Spinal cord (tissue), 10 donors: ENCODE measurements around the gene PPP2R5C. TPM values are rescaled to one million over a fixed set of nuclear protein-coding genes. Genes with fewer than 3 reads are reported as not detected.

Source experiments
- DNase-seq, 6 donors: peaks; one replicate each; pipeline versions ENCODE4 v3.0.0 to v3.0.0-alpha.2; 2013 to 2015; ENCODE audit warnings: low spot score in 6 of 6, low read depth in 4 of 6
- H3K27ac ChIP-seq: one replicate; pipeline ENCODE4 v1.5.1; 2013; ENCODE audit warnings: low read depth, low read length, control low read depth
- H3K27me3 ChIP-seq: one replicate; pipeline ENCODE4 v1.6.1; 2013; ENCODE audit warnings: low read length; ENCODE audit not compliant: control insufficient read depth, insufficient read depth
- H3K36me3 ChIP-seq: one replicate; pipeline ENCODE4 v1.6.1; 2013; ENCODE audit warnings: low read length; ENCODE audit not compliant: control insufficient read depth, insufficient read depth
- H3K4me1 ChIP-seq: one replicate; pipeline ENCODE4 v1.6.1; 2013; ENCODE audit warnings: low read length; ENCODE audit not compliant: control insufficient read depth, insufficient read depth
- H3K4me3 ChIP-seq: one replicate; pipeline ENCODE4 v1.5.1; 2013; ENCODE audit warnings: low read depth, low read length, control low read depth
- H3K9me3 ChIP-seq: one replicate; pipeline ENCODE4 v1.6.1; 2013; ENCODE audit warnings: low read length; ENCODE audit not compliant: control insufficient read depth, insufficient read depth
- WGBS: methylation state at CpG from one replicate; pipeline ENCODE4 v1.1.5; 2013; ENCODE audit warnings: missing lambda C conversion rate; ENCODE audit not compliant: insufficient coverage; 5-methylcytosine and 5-hydroxymethylcytosine counted together
- polyA plus RNA-seq, 2 donors: library from polyadenylated mRNA; unstranded; fragments of 120-200 nt; gene quantifications; one replicate each; pipeline ENCODE4 v1.2.1, GENCODE V29; 2013; ENCODE audit not compliant: insufficient read length in 2 of 2
- total RNA-seq, 2 donors: library from RNA; depleted of rRNA in 1 of 2; stranded (reverse); fragments of 120-200 nt in 1 of 2; fragments of >200 nt in 1 of 2; gene quantifications; one replicate each; pipeline versions ENCODE4 v1.2.3 to v1.2.4, GENCODE V29; 2013 to 2014
- donor health status: healthy.

The PPP2R5C gene
- total and polyA plus RNA-seq, 4 donors: 104 to 136 (median 123) TPM

- 90% methylated on average over 8 of the region's 12 CpGs for WGBS
- Histone ChIP-seq H3K4me1 (no peaks in the 10 kb centered on the region), H3K9me3 (no peaks in the 10 kb centered on the region), H3K36me3 (peaks cover 73% of the 10 kb centered on the region), H3K27ac (no peak overlapping the region), H3K27me3 (no peaks in the 10 kb centered on the region), H3K4me3 (no peak overlapping the region)
- no peak for DNase-seq
These were observed 148.0 kb downstream of the PPP2R5C start for GRCh38 chr14:101909371-101910096.

GRCh38 chr14:101912841-101913240 lies 151.3 kb downstream of the PPP2R5C start:
- H3K9me3 ChIP-seq: no peaks in the 10 kb centered on the region
- no peak overlapping the region for H3K27ac ChIP-seq
- H3K4me3 ChIP-seq: no peak overlapping the region
- peaks cover 9% of the 10 kb centered on the region for H3K4me1 ChIP-seq
- no peaks in the 10 kb centered on the region for H3K27me3 ChIP-seq
- peaks cover 73% of the 10 kb centered on the region for H3K36me3 ChIP-seq
- WGBS: 92% methylated on average over 4 of the region's 13 CpGs
- no peak for DNase-seq

- Histone ChIP-seq H3K36me3 (peaks cover 61% of the 10 kb centered on the region), H3K27ac (no peak overlapping the region), H3K4me1 (peaks cover 9% of the 10 kb centered on the region), H3K4me3 (no peak overlapping the region), H3K27me3 (no peaks in the 10 kb centered on the region), H3K9me3 (no peaks in the 10 kb centered on the region)
- WGBS: 99% methylated on average over 7 of the region's 8 CpGs
- DNase-seq: no peak
These were observed 152.6 kb downstream of the PPP2R5C start for GRCh38 chr14:101914083-101914482.

GRCh38 chr14:101915871-101916815 lies 154.6 kb downstream of the PPP2R5C start:
- no peaks in the 10 kb centered on the region for H3K9me3 ChIP-seq
- H3K27ac ChIP-seq: no peak overlapping the region
- no peak overlapping the region for H3K4me3 ChIP-seq
- H3K27me3 ChIP-seq: no peaks in the 10 kb centered on the region
- DNase-seq: no peak
- H3K4me1 ChIP-seq: peaks cover 9% of the 10 kb centered on the region
- H3K36me3 ChIP-seq: peaks cover 52% of the 10 kb centered on the region
- WGBS: 92% methylated on average over 22 of the region's 23 CpGs

DNA sequence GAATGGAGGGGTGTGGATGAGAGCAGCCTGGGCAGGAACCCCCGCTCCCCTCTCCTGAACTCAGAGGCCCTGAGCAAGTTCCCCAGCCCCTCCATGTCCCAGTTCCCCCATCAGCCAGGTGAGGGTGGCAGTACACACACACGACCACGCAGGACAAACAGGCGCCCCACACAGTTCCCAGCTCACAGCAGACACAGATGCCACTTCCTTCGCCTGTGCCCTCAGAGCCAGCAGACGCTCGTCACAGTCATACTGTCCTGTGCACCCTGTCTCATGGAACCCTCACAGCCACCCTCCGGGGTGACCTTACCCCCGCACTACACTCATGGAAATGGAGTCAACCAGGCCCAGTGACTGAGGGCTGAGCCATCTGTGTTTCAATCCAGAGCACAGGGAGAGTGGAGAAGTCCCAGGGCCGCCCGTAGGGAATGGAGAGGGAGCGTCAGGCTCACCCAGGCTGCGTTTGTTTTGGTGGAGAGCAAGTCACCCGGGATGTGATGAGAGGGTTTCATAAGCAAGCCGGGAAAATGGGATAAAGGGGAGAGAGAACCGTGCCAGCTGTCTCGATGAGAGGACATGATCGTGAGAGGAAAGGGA lies 155.4 kb downstream of the PPP2R5C start:
- H3K36me3 ChIP-seq: peaks cover 47% of the 10 kb centered on the region
- no peak for DNase-seq
- no peak overlapping the region for H3K27ac ChIP-seq

DNA sequence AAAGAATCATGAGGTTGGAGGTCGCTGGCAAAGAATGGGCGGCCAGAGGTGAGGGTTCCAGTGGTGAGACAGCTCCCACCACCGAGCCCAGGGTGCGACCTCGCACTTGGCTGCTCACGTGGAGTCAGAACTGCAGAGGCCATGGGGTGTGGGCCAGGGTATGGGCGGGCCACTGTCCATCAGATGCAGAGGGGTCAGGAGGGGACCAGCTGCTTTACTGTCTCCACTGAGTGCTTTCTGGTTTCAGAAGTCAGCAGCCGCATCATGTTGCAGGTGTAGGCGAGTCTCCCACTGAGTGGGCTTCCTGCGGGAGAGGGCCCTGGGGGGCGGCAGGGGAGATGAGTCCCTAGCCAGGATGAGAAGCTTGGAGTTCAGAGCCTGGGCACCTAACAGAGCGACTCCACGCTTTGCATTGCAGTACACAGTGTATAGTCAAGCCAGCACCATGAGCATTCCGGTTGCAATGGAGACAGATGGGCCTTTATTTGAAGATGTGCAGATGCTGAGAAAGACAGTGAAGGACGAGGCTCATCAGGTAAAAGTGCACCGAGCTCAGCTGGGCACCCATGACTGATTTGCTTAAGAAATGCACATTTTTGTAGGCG lies 156.0 kb downstream of the PPP2R5C start:
- H3K27ac ChIP-seq: no peak overlapping the region
- peak in 1 of 6 donors; percentile 66 for DNase-seq
- H3K4me3 ChIP-seq: no peak overlapping the region
- WGBS: 48% methylated on average over 17 of the region's 17 CpGs
- H3K27me3 ChIP-seq: no peaks in the 10 kb centered on the region
- peaks cover 46% of the 10 kb centered on the region for H3K36me3 ChIP-seq
- H3K4me1 ChIP-seq: peaks cover 9% of the 10 kb centered on the region
- no peaks in the 10 kb centered on the region for H3K9me3 ChIP-seq

More for the DNA sequence above, 155.4 kb downstream of the PPP2R5C start:
- no peaks in the 10 kb centered on the region for H3K27me3 ChIP-seq
- peaks cover 9% of the 10 kb centered on the region for H3K4me1 ChIP-seq
- no peak overlapping the region for H3K4me3 ChIP-seq
- no peaks in the 10 kb centered on the region for H3K9me3 ChIP-seq
- WGBS: 74% methylated on average over 17 of the region's 18 CpGs

- Histone ChIP-seq H3K36me3 (peaks cover 45% of the 10 kb centered on the region), H3K27ac (no peak overlapping the region), H3K9me3 (no peaks in the 10 kb centered on the region), H3K27me3 (no peaks in the 10 kb centered on the region), H3K4me1 (peaks cover 9% of the 10 kb centered on the region), H3K4me3 (no peak overlapping the region)
- 35% methylated on average over 5 of the region's 22 CpGs for WGBS
- peak in 1 of 6 donors; percentile 25 for DNase-seq
These were observed 156.8 kb downstream of the PPP2R5C start for GRCh38 chr14:101918065-101918989.

DNA sequence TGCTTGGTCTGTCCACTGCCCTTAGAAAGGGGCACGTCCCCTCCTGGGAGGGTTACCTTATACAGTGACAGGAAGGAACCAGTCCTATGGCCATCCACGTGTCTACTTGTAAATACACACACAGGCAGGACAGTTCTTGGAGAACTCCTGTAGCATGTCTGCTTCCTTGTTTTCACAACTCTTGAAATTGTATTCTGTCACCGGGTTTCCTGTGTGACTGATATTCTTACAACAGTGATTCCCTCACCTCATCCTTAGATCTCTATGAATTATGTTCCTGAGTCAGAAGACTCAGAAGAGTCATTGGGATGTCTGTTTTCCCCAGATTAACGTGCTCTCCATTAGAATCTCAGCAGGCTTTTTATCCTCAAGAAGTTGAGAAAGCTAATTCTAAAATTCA lies 158.8 kb downstream of the PPP2R5C start:
- no peak for DNase-seq
- Histone ChIP-seq H3K36me3 (peaks cover 38% of the 10 kb centered on the region), H3K4me1 (peaks cover 9% of the 10 kb centered on the region), H3K27ac (no peak overlapping the region), H3K27me3 (no peaks in the 10 kb centered on the region), H3K4me3 (no peak overlapping the region), H3K9me3 (no peaks in the 10 kb centered on the region)
- 85% methylated on average over 2 of the region's 4 CpGs for WGBS
